ENCODE results near the gene KIAA1210. TPM values are rescaled to one million over a fixed set of nuclear protein-coding genes. Genes with fewer than 3 reads are reported as not detected.

Gene KIAA1210
- total RNA-seq, 4 donors from 2014 or later, result 0.09 TPM; not detected in 3

- TF ChIP-seq CTCF (IDR thresholded peaks at IDR 0.05), result no peak
- ATAC-seq (ENCODE audit: low FRiP score) (no peak), DNase-seq (ENCODE audit: low spot score) (no peak)
Observed at GRCh38 chrX:119130911-119131310, 3.3 kb upstream of the KIAA1210 start.

- DNase-seq (ENCODE audit: low spot score), result no peak
- ATAC-seq (ENCODE audit: low FRiP score), result no peak
- TF ChIP-seq CTCF (IDR thresholded peaks at IDR 0.05), result no peak
Observed at GRCh38 chrX:119121341-119121740, 6.3 kb downstream of the KIAA1210 start.

- peak; percentile 28 for DNase-seq (ENCODE audit: low spot score)
- peak; percentile 35 for ATAC-seq (ENCODE audit: low FRiP score)
- no peak for TF ChIP-seq CTCF (IDR thresholded peaks at IDR 0.05)
Observed at GRCh38 chrX:119118780-119119395, 8.7 kb downstream of the KIAA1210 start.

GRCh38 chrX:119107206-119107605, 20.4 kb downstream of the KIAA1210 start:
- no peak for ATAC-seq (ENCODE audit: low FRiP score)
- no peak for TF ChIP-seq CTCF (IDR thresholded peaks at IDR 0.05)
- DNase-seq (ENCODE audit: low spot score), result no peak

GRCh38 chrX:119105826-119106225, 21.8 kb downstream of the KIAA1210 start:
- ATAC-seq (ENCODE audit: low FRiP score), result no peak
- DNase-seq (ENCODE audit: low spot score), result no peak
- no peak for TF ChIP-seq CTCF (IDR thresholded peaks at IDR 0.05)

- DNase-seq (ENCODE audit: low spot score), result no peak
- no peak for TF ChIP-seq CTCF (IDR thresholded peaks at IDR 0.05)
- ATAC-seq (ENCODE audit: low FRiP score), result no peak
Observed at GRCh38 chrX:119101168-119101567, 26.4 kb downstream of the KIAA1210 start.

GRCh38 chrX:119095936-119096335, 31.7 kb downstream of the KIAA1210 start:
- ATAC-seq (ENCODE audit: low FRiP score) (no peak), DNase-seq (ENCODE audit: low spot score) (no peak)
- no peak for TF ChIP-seq CTCF (IDR thresholded peaks at IDR 0.05)
